GM21576 (cell line): ENCODE data around the gene CLEC16A.

Experiments used
- ATAC-seq: cut with Tn5 transposase; IDR thresholded peaks from one replicate; pipeline ENCODE4 v1.9.1; 2021; ENCODE audit warnings: mild to moderate bottlenecking, moderate library complexity; ENCODE audit not compliant: unreplicated experiment

The CLEC16A gene

GRCh38 chr16:11010575-11011221, 66.3 kb downstream of the CLEC16A start:
- no peak for ATAC-seq

DNA sequence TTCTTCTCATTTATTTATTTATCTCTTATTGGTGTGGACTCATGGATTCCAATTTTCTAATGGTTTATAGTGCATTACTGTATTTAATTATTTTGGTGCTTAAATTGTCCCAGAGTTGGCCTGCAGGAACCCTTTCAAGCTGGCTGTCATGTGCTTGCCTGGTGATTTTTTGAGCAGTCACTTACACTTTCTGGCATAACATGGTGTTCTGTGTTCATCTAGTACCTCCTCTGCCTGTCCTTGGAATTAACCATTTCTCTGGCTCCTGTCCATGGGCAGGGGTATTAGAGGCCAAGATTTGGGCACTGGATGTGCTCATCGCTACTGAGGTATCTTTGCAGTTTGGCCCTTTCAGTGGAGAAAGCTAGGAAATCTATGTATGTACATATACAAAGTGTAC, 67.0 kb downstream of the CLEC16A start:
- ATAC-seq: no peak

- ATAC-seq: no peak
These were observed 68.5 kb downstream of the CLEC16A start for GRCh38 chr16:11012841-11013240.

DNA sequence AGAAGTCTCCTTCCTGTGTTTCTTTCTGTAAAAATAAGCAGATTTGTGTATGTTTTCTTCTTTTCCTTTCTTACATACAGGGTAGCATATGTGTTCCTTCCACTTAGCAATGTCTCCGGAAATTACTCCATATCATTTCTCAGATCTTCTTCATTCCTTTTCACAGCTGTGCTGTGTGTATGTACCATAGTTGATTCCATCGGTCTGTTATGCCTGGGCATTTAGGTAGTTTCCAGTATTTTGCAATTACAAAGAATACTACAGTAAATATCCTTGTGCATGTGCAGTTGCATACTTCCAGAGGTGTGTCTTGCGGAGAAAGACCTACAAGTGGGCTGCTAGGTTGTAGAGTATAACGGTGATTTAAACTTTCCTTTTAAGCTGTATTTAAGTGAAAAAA, 69.8 kb downstream of the CLEC16A start:
- ATAC-seq: no peak

GRCh38 chr16:11015076-11015475, 70.7 kb downstream of the CLEC16A start:
- ATAC-seq: no peak

DNA sequence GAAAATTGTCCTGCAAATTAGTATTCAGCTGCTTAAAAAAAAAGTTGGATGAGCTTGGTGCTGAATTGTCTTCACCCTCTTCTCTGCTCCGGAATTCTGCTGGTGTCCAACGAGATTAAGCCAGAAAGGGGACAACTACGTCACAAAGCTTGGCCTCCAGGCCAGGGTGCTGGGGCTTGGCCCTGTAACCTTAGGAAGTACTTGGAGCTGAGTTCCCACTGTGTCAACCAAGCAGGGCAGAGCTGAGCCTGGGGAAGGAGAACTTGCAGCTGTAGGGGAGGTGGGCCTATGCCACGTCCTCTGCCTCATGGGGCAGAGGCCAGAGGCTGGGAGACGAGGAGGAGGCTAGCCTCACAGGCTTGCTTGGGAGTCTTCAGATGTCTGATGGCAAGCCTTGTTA, 71.2 kb downstream of the CLEC16A start:
- ATAC-seq: no peak

DNA sequence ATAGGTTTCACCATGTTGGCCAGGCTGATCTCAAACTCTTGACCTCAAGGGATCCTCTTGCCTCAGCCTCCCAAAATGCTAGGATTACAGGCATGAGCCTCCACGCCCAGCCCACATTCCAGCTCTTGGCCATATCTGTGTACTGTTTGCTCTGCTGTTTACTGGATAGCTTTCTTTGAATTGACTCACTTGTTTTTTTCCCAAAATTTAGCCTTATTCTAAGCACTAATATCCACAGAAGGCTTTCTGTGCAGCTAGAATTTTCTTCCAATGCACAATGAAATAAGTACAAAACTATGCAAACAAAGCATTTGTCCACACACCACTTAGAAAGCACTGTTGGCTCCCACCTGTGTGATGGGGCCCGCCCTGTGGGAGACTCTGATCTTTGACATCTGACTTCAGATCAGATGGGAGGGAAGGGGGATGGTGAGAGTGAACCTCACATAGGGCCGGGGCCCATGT, 72.2 kb downstream of the CLEC16A start:
- no peak for ATAC-seq

- no peak for ATAC-seq
These were observed 72.6 kb downstream of the CLEC16A start for GRCh38 chr16:11016993-11017392.

DNA sequence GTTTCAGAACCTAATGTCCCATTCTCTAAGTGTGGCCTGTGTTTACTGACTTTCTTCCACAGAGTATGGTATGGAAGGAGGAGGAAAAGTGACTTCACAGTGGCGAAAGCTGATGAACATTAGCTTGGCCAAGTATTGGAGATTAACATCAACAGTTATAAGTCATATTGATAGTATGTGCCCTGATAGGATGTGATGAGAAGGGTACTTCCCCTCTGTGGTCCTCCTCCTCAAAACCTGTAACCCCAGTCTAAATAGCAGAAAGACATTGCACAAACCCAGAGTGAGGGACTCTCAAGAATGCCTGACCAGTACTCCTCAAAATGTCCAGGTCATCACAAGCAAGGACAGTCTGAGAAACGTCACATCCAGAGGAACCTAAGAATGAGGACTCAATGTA, 73.1 kb downstream of the CLEC16A start:
- ATAC-seq: no peak

- ATAC-seq: no peak
These were observed 76.0 kb downstream of the CLEC16A start for GRCh38 chr16:11020388-11020787.

DNA sequence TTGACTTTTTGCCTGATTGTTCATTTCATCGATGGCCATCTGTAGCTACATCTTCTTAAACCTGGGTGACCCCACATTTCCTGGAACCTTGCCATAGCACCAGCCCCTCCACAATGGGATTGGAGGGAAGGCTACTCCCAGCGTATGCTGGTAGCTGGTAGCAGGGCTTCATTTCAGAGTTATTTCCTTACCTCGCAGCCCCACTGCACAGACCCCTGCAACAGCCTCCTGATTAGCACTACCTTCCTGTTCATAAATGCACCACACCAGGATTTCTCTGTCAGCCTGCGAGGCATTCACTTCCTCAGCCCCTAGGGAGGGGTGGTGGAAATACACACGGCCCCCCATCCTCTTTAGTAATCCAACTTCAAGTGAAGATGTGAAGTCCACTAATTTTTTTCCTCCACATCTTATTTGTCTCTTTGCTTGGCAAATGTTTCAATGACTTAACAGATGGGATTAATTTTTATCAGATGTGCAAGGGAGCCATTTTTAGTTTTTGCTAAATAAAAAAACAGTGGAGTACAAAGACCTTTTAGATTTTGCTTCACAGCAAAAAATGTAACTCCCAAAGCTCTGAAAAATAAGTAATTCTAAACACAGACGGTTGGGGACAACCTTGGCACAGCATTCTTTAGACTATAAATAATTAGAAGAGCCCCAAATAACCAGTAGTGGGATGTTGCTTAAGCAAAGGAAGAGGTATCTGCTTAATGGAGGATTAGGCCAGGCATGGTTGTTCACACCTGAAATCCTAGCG, 76.6 kb downstream of the CLEC16A start:
- ATAC-seq: no peak

- no peak for ATAC-seq
These were observed 77.6 kb downstream of the CLEC16A start for GRCh38 chr16:11022002-11022401.

- ATAC-seq: no peak
These were observed 79.1 kb downstream of the CLEC16A start for GRCh38 chr16:11023262-11024039.

DNA sequence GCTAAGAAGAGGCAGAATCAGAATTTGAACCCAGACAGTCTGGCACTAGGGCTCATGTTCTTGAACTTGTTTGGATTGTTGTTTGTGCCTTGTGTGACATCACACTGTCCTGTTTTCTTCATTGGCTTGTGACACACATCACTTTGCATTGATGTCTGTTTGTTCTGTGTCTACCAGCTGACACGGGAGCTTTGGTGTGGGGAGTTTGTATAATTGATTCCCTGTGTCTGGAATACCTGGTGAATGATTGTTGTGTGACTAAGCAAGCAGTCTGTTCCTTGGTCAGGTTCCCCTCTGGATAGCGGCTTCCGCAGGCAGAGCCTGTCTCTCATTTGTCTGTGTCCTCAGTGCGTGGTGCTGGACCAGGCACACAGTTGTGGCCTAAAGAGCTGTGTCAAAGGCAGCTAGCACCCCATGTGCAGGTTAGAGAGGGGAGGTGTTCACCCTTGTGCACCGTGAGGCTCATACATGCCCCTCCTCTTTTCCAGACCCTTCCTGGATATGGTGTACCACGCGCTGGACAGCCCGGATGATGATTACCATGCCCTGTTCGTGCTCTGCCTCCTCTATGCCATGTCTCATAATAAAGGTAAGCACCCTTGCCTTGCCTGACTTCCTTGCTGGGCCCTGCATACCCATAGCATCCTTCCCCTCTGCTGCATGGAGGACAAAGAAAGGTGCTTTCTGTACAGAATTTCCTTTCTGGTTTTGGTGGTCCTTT, 80.1 kb downstream of the CLEC16A start:
- no peak for ATAC-seq

DNA sequence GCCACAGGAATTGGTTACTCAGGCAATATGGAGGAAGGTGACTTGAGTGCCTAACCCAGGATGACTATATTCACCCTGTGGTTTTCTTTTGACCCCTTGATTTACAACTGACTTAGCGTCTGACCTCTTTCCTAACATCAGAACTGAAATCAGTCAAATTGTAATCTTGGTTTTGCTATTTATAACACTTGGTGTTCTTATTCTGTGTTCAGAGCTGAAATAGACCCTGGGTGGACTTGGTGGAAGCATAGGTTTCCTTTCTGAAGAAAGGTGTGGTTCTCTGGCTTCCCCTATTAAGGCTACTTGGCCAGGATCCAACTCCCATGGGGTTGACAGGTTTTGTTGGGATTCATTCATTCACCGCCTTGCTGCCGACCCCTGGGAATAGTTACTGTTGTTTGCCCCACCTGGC, 80.8 kb downstream of the CLEC16A start:
- no peak for ATAC-seq

DNA sequence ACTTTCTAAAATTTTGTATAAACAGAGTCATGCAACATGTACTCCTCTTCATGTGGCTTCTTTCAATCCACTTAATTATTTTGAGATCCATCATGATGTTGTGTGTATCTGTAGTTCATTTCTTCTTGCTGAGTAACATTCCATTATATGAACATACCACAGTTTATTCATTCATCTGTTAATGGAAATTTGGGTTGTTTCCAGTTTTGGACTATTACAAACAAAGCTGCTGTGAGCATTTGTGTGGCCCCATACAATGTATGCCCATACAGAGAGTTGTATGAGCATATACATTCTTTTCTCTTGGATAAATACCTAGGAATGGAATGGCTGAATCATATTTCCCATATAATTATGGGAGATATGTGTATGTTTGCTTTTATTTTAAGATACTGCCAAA, 85.6 kb downstream of the CLEC16A start:
- ATAC-seq: no peak

DNA sequence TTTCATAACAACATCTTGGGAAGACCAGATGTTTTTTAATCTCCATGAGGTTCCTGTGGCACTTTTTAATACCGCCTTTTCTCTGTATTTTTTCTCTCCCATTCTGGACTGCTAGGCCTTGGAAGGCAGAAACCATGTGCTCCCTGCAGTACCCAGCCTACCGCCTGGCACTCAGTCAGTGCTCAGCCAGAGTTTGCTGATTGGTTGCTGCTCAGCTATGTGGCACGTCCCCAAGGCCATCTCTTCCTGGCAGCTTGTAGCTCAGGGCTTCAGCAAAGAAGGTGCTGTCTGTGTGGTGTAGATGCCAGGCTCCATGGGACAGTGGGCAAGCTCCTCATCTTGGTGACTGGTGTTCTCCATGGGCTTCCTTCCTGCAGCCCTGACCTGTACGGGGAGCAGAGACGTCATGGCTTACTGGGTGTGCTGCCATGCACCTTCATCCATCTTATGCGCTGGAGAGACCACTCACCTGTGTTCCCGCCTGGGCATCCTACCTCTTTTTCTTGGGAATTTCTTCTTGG, 86.7 kb downstream of the CLEC16A start:
- no peak for ATAC-seq

DNA sequence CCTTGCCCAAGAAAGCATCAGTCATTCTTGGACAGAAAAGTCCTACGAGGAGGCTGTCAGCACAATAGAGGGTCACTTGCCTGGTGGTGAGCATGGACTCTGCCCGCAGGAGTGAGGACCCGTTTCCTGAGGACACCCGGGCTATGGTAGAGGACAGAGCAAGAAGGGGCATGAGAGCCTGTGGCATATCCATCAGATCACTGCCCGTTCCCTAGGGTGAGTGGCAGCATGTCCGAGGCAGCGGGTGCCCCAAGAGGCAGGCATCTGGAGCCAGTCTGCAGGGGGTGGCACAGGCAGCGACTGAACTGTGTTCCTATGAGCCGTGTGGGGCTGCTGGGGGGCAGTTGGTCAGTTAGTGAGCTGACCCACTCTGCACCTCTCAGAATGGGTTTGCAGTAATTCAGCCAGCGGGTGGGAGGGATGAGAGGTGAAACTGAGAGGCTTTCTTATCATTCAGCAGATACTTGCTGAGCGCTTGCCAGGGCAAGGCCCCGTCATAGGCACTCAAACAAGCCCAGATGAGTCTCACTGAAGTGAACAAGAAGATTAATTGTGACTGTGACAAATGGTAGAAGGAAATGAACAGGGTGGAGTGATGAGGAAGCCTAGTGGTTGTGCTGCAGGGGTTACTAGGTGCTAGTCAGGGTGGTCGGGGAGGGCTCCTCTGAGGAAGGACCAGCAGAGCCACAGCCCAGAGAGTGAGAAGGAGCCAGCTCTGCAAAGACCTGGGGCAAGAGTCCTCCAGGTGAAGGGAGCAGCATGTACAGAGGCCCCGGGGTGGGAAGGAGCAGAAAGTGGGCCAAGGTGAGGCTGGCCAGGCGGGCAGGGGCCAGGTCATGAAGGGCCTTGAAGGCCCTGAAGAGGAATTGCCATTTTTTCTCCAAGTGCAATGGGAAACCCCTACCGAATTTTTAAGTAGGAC, 87.9 kb downstream of the CLEC16A start:
- no peak for ATAC-seq

GRCh38 chr16:11032922-11033291, 88.5 kb downstream of the CLEC16A start:
- no peak for ATAC-seq
